OCI-LY7 (cell line): ENCODE data around the gene SPRYD3. TPM values are rescaled to one million over a fixed set of nuclear protein-coding genes. Genes with fewer than 3 reads are reported as not detected.

Source experiments
- BruUV-seq: library from RNA; stranded (reverse); fragments of 400-500 nt; replicated peaks from 2 replicates; lab custom pipeline; 2021; lab: Mats Ljungman, UMichigan
- CTCF ChIA-PET: fragments of 300-600 bp; sonication (Branson Sonifier 250); formaldehyde crosslinking; loops from one replicate; lab custom pipeline; 2022; ENCODE audit warnings: antibody characterized with exemption; ENCODE audit not compliant: unreplicated experiment; lab: Charles Lee
- POLR2A ChIA-PET: fragments of 300-600 bp; sonication (Branson Sonifier 250); formaldehyde crosslinking; loops from one replicate; lab custom pipeline; 2022; ENCODE audit warnings: antibody characterized with exemption; lab: Charles Lee
- DNase-seq: peaks from one replicate; pipeline ENCODE4 v3.0.0-alpha.2; 2015; ENCODE audit warnings: low spot score
- H2AFZ ChIP-seq: fragments of 200-600 bp; sonication (generic), shearing (Covaris generic); 2 replicates; pipeline ENCODE4 v1.6.1; 2014; ENCODE audit warnings: mild to moderate bottlenecking, antibody characterized with exemption, low read length, moderate library complexity
- H3K27ac ChIP-seq: fragments of 200-600 bp; sonication (generic); 2 replicates; pipeline ENCODE4 v1.5.1; 2014; ENCODE audit warnings: mixed run types, low read depth, mild to moderate bottlenecking, moderate library complexity, low read length, inconsistent platforms; ENCODE audit not compliant: poor library complexity, severe bottlenecking
- H3K36me3 ChIP-seq: fragments of 200-600 bp; sonication (generic); 2 replicates; pipeline ENCODE4 v1.6.1; 2014; ENCODE audit warnings: mild to moderate bottlenecking, antibody characterized with exemption, low read length, moderate library complexity, mixed read lengths; ENCODE audit not compliant: insufficient read depth
- H3K4me1 ChIP-seq: fragments of 200-600 bp; sonication (generic); 2 replicates; pipeline ENCODE4 v1.5.1; 2014; ENCODE audit warnings: mild to moderate bottlenecking, low read length; ENCODE audit not compliant: insufficient read depth, poor library complexity, severe bottlenecking
- H3K4me2 ChIP-seq: fragments of 200-600 bp; sonication (generic); 2 replicates; pipeline ENCODE4 v1.6.1; 2014; ENCODE audit warnings: mild to moderate bottlenecking, low read length
- H3K4me3 ChIP-seq: fragments of 200-600 bp; sonication (generic); 2 replicates; pipeline ENCODE4 v1.5.1; 2014; ENCODE audit warnings: mild to moderate bottlenecking, low read depth, low read length; ENCODE audit not compliant: poor library complexity, severe bottlenecking
- H3K79me2 ChIP-seq: fragments of 200-600 bp; sonication (generic); 2 replicates; pipeline ENCODE4 v1.6.1; 2016; ENCODE audit warnings: low read depth, mild to moderate bottlenecking, low read length, moderate library complexity, mixed read lengths; ENCODE audit not compliant: insufficient read depth
- H3K9me2 ChIP-seq: fragments of 200-600 bp; sonication (generic); 2 replicates; pipeline ENCODE4 v1.6.1; 2016; ENCODE audit warnings: mild to moderate bottlenecking, low read length, mixed read lengths; ENCODE audit not compliant: insufficient read depth
- H3K9me3 ChIP-seq: fragments of 200-600 bp; sonication (generic); 2 replicates; pipeline ENCODE4 v1.6.1; 2014; ENCODE audit warnings: mild to moderate bottlenecking, mixed run types, low read length, mixed read lengths
- H4K20me1 ChIP-seq: fragments of 200-600 bp; sonication (generic); 2 replicates; pipeline ENCODE4 v1.6.1; 2014; ENCODE audit warnings: mild to moderate bottlenecking, antibody characterized with exemption, low read length, moderate library complexity, mixed read lengths; ENCODE audit not compliant: insufficient read depth
- CTCF ChIP-seq: fragments of 200-600 bp; sonication (generic); conservative IDR thresholded peaks from 2 replicates; pipeline ENCODE4 v1.5.1; 2014; ENCODE audit warnings: mild to moderate bottlenecking, antibody characterized with exemption, low read length, moderate library complexity, mixed read lengths
- EZH2phosphoT487 ChIP-seq: fragments of 200-600 bp; sonication (generic); IDR thresholded peaks from 2 replicates; pipeline ENCODE4 v1.6.1; 2018; ENCODE audit warnings: low read depth, borderline replicate concordance, mild to moderate bottlenecking, mixed run types, antibody characterized with exemption, low read length, moderate library complexity, mixed read lengths
- intact Hi-C: fragments of 100-400 bp; cut with micrococcal nuclease; formaldehyde crosslinking; loops from one replicate; pipeline ENCODE4 v1.10.0; 2022; ENCODE audit not compliant: unreplicated experiment
- total RNA-seq, 2 experiments: library from RNA; depleted of rRNA in 1 of 2; stranded (reverse); fragments of >200 nt in 1 of 2; shearing (Covaris generic) in 1 of 2; gene quantifications; 2 replicates each; pipeline ENCODE4 v1.2.3, GENCODE V29; 2014 to 2022

SPRYD3 gene
- total RNA-seq, 2 experiments from 2014 or later = 7.3 to 20.5 TPM

GRCh38 chr12:53042607-53043454 is 36.4 kb downstream of the SPRYD3 start:
- BruUV-seq = no TSS peak
- peaks cover 4% of the 10 kb centered on the region; the same call in 1 of the 2 replicates for H4K20me1 ChIP-seq
- H3K79me2 ChIP-seq = no peaks in the 10 kb centered on the region
- no peak overlapping the region for H2AFZ ChIP-seq
- H3K4me3 ChIP-seq = no peak overlapping the region
- ChIA-PET CTCF (no interaction called here), POLR2A (interaction anchor here (0.7 kb wide), 1 partner anchor 11 kb away, joined by 7 read pairs; no protein-coding TSS in a partner anchor)
- H3K9me2 ChIP-seq = no peaks in the 10 kb centered on the region
- H3K4me1 ChIP-seq = peaks cover 12% of the 10 kb centered on the region
- intact Hi-C loops = no loop called here
- TF ChIP-seq EZH2phosphoT487 = no peak
- TF ChIP-seq CTCF = no peak
- DNase-seq = no peak
- no peak overlapping the region for H3K27ac ChIP-seq
- no peaks in the 10 kb centered on the region for H3K9me3 ChIP-seq
- H3K4me2 ChIP-seq = no peak overlapping the region
- H3K36me3 ChIP-seq = peaks cover 47% of the 10 kb centered on the region

- H3K27ac ChIP-seq = no peak overlapping the region
- no peaks in the 10 kb centered on the region for H3K9me2 ChIP-seq
- TF ChIP-seq CTCF = no peak
- TF ChIP-seq EZH2phosphoT487 = no peak
- H4K20me1 ChIP-seq = peaks cover 4% of the 10 kb centered on the region; the same call in 1 of the 2 replicates
- H3K9me3 ChIP-seq = no peaks in the 10 kb centered on the region
- peaks cover 74% of the 10 kb centered on the region for H3K36me3 ChIP-seq
- H3K4me2 ChIP-seq = no peak overlapping the region
- ChIA-PET CTCF (no interaction called here), POLR2A (no interaction called here)
- intact Hi-C loops = no loop called here
- no peaks in the 10 kb centered on the region for H3K4me1 ChIP-seq
- no TSS peak for BruUV-seq
- no peak overlapping the region for H2AFZ ChIP-seq
- no peak overlapping the region for H3K4me3 ChIP-seq
- DNase-seq = no peak
- H3K79me2 ChIP-seq = no peaks in the 10 kb centered on the region
Observed at GRCh38 chr12:53039851-53040250, 39.3 kb downstream of the SPRYD3 start.

- no peak overlapping the region for H3K4me2 ChIP-seq
- intact Hi-C loops = no loop called here
- H4K20me1 ChIP-seq = peaks cover 4% of the 10 kb centered on the region; the same call in 1 of the 2 replicates
- H3K9me3 ChIP-seq = no peaks in the 10 kb centered on the region
- ChIA-PET CTCF (no interaction called here), POLR2A (interaction anchor here (0.7 kb wide), 1 partner anchor 48 kb away, joined by 3 read pairs; no protein-coding TSS in a partner anchor)
- no peak for DNase-seq
- peaks cover 93% of the 10 kb centered on the region for H3K36me3 ChIP-seq
- TF ChIP-seq CTCF (no peak), EZH2phosphoT487 (no peak)
- H3K4me3 ChIP-seq = no peak overlapping the region
- H3K27ac ChIP-seq = no peak overlapping the region
- no TSS peak for BruUV-seq
- peaks cover 6% of the 10 kb centered on the region; the same call in 1 of the 2 replicates for H3K79me2 ChIP-seq
- H2AFZ ChIP-seq = no peak overlapping the region
- H3K9me2 ChIP-seq = no peaks in the 10 kb centered on the region
- no peaks in the 10 kb centered on the region for H3K4me1 ChIP-seq
Observed at GRCh38 chr12:53036802-53037201, 42.4 kb downstream of the SPRYD3 start.
